OCI-LY3 (cell line): ENCODE results near the gene KIAA1671.

ENCODE experiments used
- H2AFZ ChIP-seq: fragments of 200-600, 300-600 bp; shearing (Covaris generic); 2 replicates; pipeline ENCODE4 v1.6.0; 2014; ENCODE audit warnings: antibody characterized with exemption, low read depth, low read length
- H3K27ac ChIP-seq: fragments of 200-600, 300-600 bp; sonication (generic); 2 replicates; pipeline ENCODE4 v1.5.1; 2014; ENCODE audit warnings: mild to moderate bottlenecking, low read length, moderate library complexity, mixed read lengths
- H3K27me3 ChIP-seq: fragments of 200-600, 300-600 bp; sonication (generic); 2 replicates; pipeline ENCODE4 v1.6.1; 2014; ENCODE audit warnings: low read depth, low read length, mixed read lengths
- H3K36me3 ChIP-seq: fragments of 200-600, 300-600 bp; sonication (generic); replicated peaks from 2 replicates; pipeline ENCODE3; 2014; ENCODE audit warnings: low read depth, low read length, mixed read lengths
- H3K4me1 ChIP-seq: fragments of 300-600, 200-600 bp; sonication (generic); 2 replicates; pipeline ENCODE4 v1.6.1; 2014; ENCODE audit warnings: low read length, mixed read lengths
- H3K4me2 ChIP-seq: fragments of 200-600, 300-600 bp; sonication (generic); 2 replicates; pipeline ENCODE4 v1.6.1; 2014; ENCODE audit warnings: low read length, mixed read lengths
- H3K4me3 ChIP-seq: fragments of 300-600, 200-600 bp; sonication (generic); 2 replicates; pipeline ENCODE4 v1.5.1; 2014; ENCODE audit warnings: antibody characterized with exemption, mild to moderate bottlenecking, low read length, moderate library complexity
- H3K79me2 ChIP-seq: fragments of 300-600, 200-600 bp; shearing (Covaris generic); 2 replicates; pipeline ENCODE4 v1.6.1; 2014; ENCODE audit warnings: mild to moderate bottlenecking, low read length, mixed read lengths
- H3K9ac ChIP-seq: fragments of 300-600, 200-600 bp; shearing (Covaris generic); 2 replicates; pipeline ENCODE4 v1.6.0; 2014; ENCODE audit warnings: mild to moderate bottlenecking, low read length, moderate library complexity
- H3K9me3 ChIP-seq: fragments of 200-600, 300-600 bp; shearing (Covaris generic); 2 replicates; pipeline ENCODE4 v1.6.1; 2014; ENCODE audit warnings: low read length, mixed read lengths; ENCODE audit not compliant: insufficient read depth
- H4K20me1 ChIP-seq: fragments of 200-600, 300-600 bp; sonication (generic); 2 replicates; pipeline ENCODE4 v1.6.1; 2016; ENCODE audit warnings: low read length, mixed read lengths; ENCODE audit not compliant: insufficient read depth
- CTCF ChIP-seq: fragments of 200-600, 300-600 bp; sonication (generic); IDR thresholded peaks from 2 replicates; pipeline ENCODE4 v1.5.1; 2014; ENCODE audit warnings: antibody characterized with exemption, low read length, low read depth
- EZH2phosphoT487 ChIP-seq: fragments of 200-600 bp; shearing (Covaris generic); IDR thresholded peaks from 2 replicates; pipeline ENCODE4 v1.6.1; 2018; ENCODE audit warnings: antibody characterized with exemption, mixed run types, low read depth

KIAA1671 gene

GRCh38 chr22:25032066-25032465 is 79.5 kb downstream of the KIAA1671 start:
- H3K79me2 ChIP-seq, result no peaks in the 10 kb centered on the region
- H3K36me3 ChIP-seq, result no peaks in the 10 kb centered on the region
- no peaks in the 10 kb centered on the region for H3K27me3 ChIP-seq
- no peak overlapping the region for H2AFZ ChIP-seq
- H3K9me3 ChIP-seq, result no peaks in the 10 kb centered on the region
- no peaks in the 10 kb centered on the region for H4K20me1 ChIP-seq
- H3K4me2 ChIP-seq, result no peak overlapping the region
- H3K27ac ChIP-seq, result no peak overlapping the region
- H3K4me3 ChIP-seq, result no peak overlapping the region
- H3K4me1 ChIP-seq, result peaks cover 4% of the 10 kb centered on the region; the same call in 1 of the 2 replicates
- no peak overlapping the region for H3K9ac ChIP-seq
- TF ChIP-seq EZH2phosphoT487, result no peak
- no peak for TF ChIP-seq CTCF

GRCh38 chr22:25035715-25036114 is 83.2 kb downstream of the KIAA1671 start:
- peaks cover 4% of the 10 kb centered on the region; the same call in 1 of the 2 replicates for H3K4me1 ChIP-seq

GRCh38 chr22:25038239-25038638 is 85.7 kb downstream of the KIAA1671 start:
- no peak overlapping the region for H3K4me3 ChIP-seq
- no peak overlapping the region for H3K9ac ChIP-seq
- H3K27me3 ChIP-seq, result no peaks in the 10 kb centered on the region
- H3K27ac ChIP-seq, result no peak overlapping the region
- no peaks in the 10 kb centered on the region for H3K36me3 ChIP-seq
- no peaks in the 10 kb centered on the region for H3K4me1 ChIP-seq
- H2AFZ ChIP-seq, result no peak overlapping the region
- no peaks in the 10 kb centered on the region for H3K79me2 ChIP-seq
- H4K20me1 ChIP-seq, result no peaks in the 10 kb centered on the region
- H3K9me3 ChIP-seq, result no peaks in the 10 kb centered on the region
- H3K4me2 ChIP-seq, result no peak overlapping the region
- TF ChIP-seq EZH2phosphoT487 (no peak), CTCF (no peak)

More at GRCh38 chr22:25035715-25036114, 83.2 kb downstream of the KIAA1671 start:
- no peak overlapping the region for H2AFZ ChIP-seq
- no peaks in the 10 kb centered on the region for H3K27me3 ChIP-seq
- H3K36me3 ChIP-seq, result no peaks in the 10 kb centered on the region
- H3K4me3 ChIP-seq, result no peak overlapping the region
- no peak overlapping the region for H3K9ac ChIP-seq
- no peak overlapping the region for H3K4me2 ChIP-seq
- no peaks in the 10 kb centered on the region for H3K9me3 ChIP-seq
- TF ChIP-seq CTCF (no peak), EZH2phosphoT487 (no peak)
- H3K79me2 ChIP-seq, result no peaks in the 10 kb centered on the region
- no peaks in the 10 kb centered on the region for H4K20me1 ChIP-seq
- no peak overlapping the region for H3K27ac ChIP-seq

- Histone ChIP-seq H2AFZ (no peak overlapping the region), H3K4me1 (no peaks in the 10 kb centered on the region), H3K27me3 (no peaks in the 10 kb centered on the region), H3K9me3 (no peaks in the 10 kb centered on the region), H3K36me3 (no peaks in the 10 kb centered on the region), H3K9ac (no peak overlapping the region), H3K27ac (no peak overlapping the region), H4K20me1 (no peaks in the 10 kb centered on the region), H3K79me2 (no peaks in the 10 kb centered on the region), H3K4me3 (no peak overlapping the region), H3K4me2 (no peak overlapping the region)
- no peak for TF ChIP-seq CTCF
- no peak for TF ChIP-seq EZH2phosphoT487
Measured at GRCh38 chr22:25038771-25039170, 86.3 kb downstream of the KIAA1671 start.
